Mesenchymal stem cell (in vitro differentiated cells and primary cell): ENCODE data around the gene SLC41A3.
"Not testable (repeated sequence)": the region's sequence is repeated elsewhere in the genome, so short reads cannot be mapped to it uniquely, and the experiment has no call there.

ENCODE experiments used
- DNase-seq: peaks from one replicate; pipeline ENCODE4 v3.0.0-alpha.2; 2013
- H2AFZ ChIP-seq: one replicate; pipeline ENCODE4 v1.6.1; 2013; ENCODE audit warnings: low read depth, mild to moderate bottlenecking, control low read depth, inconsistent platforms, low read length, moderate library complexity
- H2AK5ac ChIP-seq: 2 replicates; pipeline ENCODE4 v1.6.1; 2013; ENCODE audit warnings: low read length, moderate library complexity, mild to moderate bottlenecking, inconsistent platforms; ENCODE audit not compliant: severe bottlenecking
- H2BK120ac ChIP-seq: one replicate; pipeline ENCODE4 v1.6.1; 2013; ENCODE audit warnings: low read depth, mild to moderate bottlenecking, inconsistent platforms, low read length, moderate library complexity
- H2BK12ac ChIP-seq, 2 experiments: one replicate each; pipeline ENCODE4 v1.6.1; 2013; ENCODE audit warnings: inconsistent platforms in 2 of 2, low read length in 2 of 2, mild to moderate bottlenecking in 2 of 2, moderate library complexity in 2 of 2, control low read depth in 1 of 2
- H2BK15ac ChIP-seq: one replicate; pipeline ENCODE4 v1.6.1; 2013; ENCODE audit warnings: mild to moderate bottlenecking, low read depth, inconsistent platforms; ENCODE audit not compliant: poor library complexity, severe bottlenecking
- H2BK5ac ChIP-seq: 2 replicates; pipeline ENCODE4 v1.6.1; 2013; ENCODE audit warnings: low read depth, mild to moderate bottlenecking, low read length, control low read depth, inconsistent platforms; ENCODE audit not compliant: poor library complexity, severe bottlenecking
- H3K14ac ChIP-seq, 2 experiments: one replicate each; pipeline ENCODE4 v1.6.1; 2013; ENCODE audit warnings: inconsistent platforms in 2 of 2, low read length in 2 of 2, control low read depth in 1 of 2, mild to moderate bottlenecking in 1 of 2, moderate library complexity in 1 of 2
- H3K18ac ChIP-seq, 2 experiments: one replicate each; pipeline ENCODE4 v1.6.1; 2013; ENCODE audit warnings: inconsistent platforms in 2 of 2, low read length in 2 of 2, control low read depth in 1 of 2, low read depth in 1 of 2, mild to moderate bottlenecking in 1 of 2
- H3K23ac ChIP-seq, 2 experiments: one replicate each; pipeline ENCODE4 v1.6.1; 2013; ENCODE audit warnings: inconsistent platforms in 2 of 2, low read length in 2 of 2, mild to moderate bottlenecking in 2 of 2, moderate library complexity in 2 of 2, control low read depth in 1 of 2
- H3K27ac ChIP-seq: 2 replicates; pipeline ENCODE4 v1.5.1; 2013; ENCODE audit warnings: mild to moderate bottlenecking, moderate library complexity, low read length, control low read depth, inconsistent platforms; ENCODE audit not compliant: poor library complexity, severe bottlenecking
- H3K27me3 ChIP-seq, 2 experiments: 2 replicates each; pipeline versions ENCODE4 v1.6.1 to v1.7.0; 2013; ENCODE audit warnings: low read length in 2 of 2, mild to moderate bottlenecking in 2 of 2, moderate library complexity in 2 of 2, control low read depth in 1 of 2, inconsistent platforms in 1 of 2; ENCODE audit not compliant: control insufficient read depth in 1 of 2, insufficient read depth in 1 of 2
- H3K36me3 ChIP-seq, 2 experiments: 2 replicates each; pipeline versions ENCODE4 v1.6.1 to v1.7.0; 2013; ENCODE audit warnings: low read length in 2 of 2, control low read depth in 1 of 2, inconsistent platforms in 1 of 2, low read depth in 1 of 2, mild to moderate bottlenecking in 1 of 2; ENCODE audit not compliant: insufficient read depth in 2 of 2, control insufficient read depth in 1 of 2
- H3K4ac ChIP-seq, 2 experiments: one replicate each; pipeline ENCODE4 v1.6.1; 2013; ENCODE audit warnings: inconsistent platforms in 2 of 2, low read length in 2 of 2, mild to moderate bottlenecking in 2 of 2, moderate library complexity in 2 of 2, control low read depth in 1 of 2, low read depth in 1 of 2
- H3K4me1 ChIP-seq: 2 replicates; pipeline ENCODE4 v1.6.1; 2013; ENCODE audit warnings: low read depth, low read length, control low read depth; ENCODE audit not compliant: control insufficient read depth, insufficient read depth
- H3K4me2 ChIP-seq: 2 replicates; pipeline ENCODE4 v1.6.1; 2013; ENCODE audit warnings: low read length, mild to moderate bottlenecking, inconsistent platforms; ENCODE audit not compliant: poor library complexity, severe bottlenecking
- H3K4me3 ChIP-seq, 2 experiments: 2 replicates each; pipeline versions ENCODE4 v1.5.1 to v1.7.0; 2013; ENCODE audit warnings: low read length in 2 of 2, mild to moderate bottlenecking in 2 of 2, control low read depth in 1 of 2, low read depth in 1 of 2; ENCODE audit not compliant: insufficient read depth in 1 of 2
- H3K79me1 ChIP-seq: replicated peaks from 2 replicates; pipeline ENCODE4 v1.6.1; 2013; ENCODE audit warnings: mild to moderate bottlenecking, control low read depth, low read length, inconsistent platforms; ENCODE audit not compliant: poor library complexity, severe bottlenecking
- H3K9ac ChIP-seq: 2 replicates; pipeline ENCODE4 v1.7.0; 2013; ENCODE audit warnings: mild to moderate bottlenecking, low read length, moderate library complexity
- H3K9me3 ChIP-seq: 2 replicates; pipeline ENCODE4 v1.7.0; 2013; ENCODE audit warnings: mild to moderate bottlenecking, low read length; ENCODE audit not compliant: control insufficient read depth
- H4K8ac ChIP-seq: one replicate; pipeline ENCODE4 v1.6.1; 2013; ENCODE audit warnings: inconsistent platforms, mild to moderate bottlenecking, low read length, moderate library complexity
- H4K91ac ChIP-seq: one replicate; pipeline ENCODE4 v1.6.1; 2013; ENCODE audit warnings: mild to moderate bottlenecking, low read length, inconsistent platforms
- WGBS: methylation state at CpG from one replicate; pipeline ENCODE4 v1.1.7; 2013; ENCODE audit warnings: mixed read lengths; 5-methylcytosine and 5-hydroxymethylcytosine counted together

Gene SLC41A3

DNA sequence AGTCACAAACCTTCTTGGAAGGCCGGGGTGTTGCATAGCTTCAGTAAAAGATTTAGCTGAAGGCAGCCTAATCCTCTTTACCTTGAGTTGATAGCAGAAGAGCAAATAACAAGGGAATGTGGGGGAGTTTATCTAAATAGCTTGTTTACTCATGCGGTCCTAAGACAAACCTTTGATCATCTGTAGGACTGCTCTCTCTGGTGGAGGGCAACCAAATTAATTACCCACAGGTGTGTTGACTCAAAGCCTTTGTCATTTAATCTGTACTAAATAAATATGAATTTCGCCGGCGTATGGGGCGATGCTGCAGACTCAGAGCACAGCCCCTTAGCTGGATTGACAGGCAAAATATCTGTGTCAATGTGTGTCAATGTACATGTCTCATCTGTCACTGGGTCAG is 17.2 kb downstream of the SLC41A3 start:
- H4K8ac ChIP-seq, H3K9me3 ChIP-seq, H2AFZ ChIP-seq, H2AK5ac ChIP-seq, H2BK12ac ChIP-seq, H3K27ac ChIP-seq, DNase-seq, H3K4me1 ChIP-seq, H3K4me3 ChIP-seq, H3K36me3 ChIP-seq, H3K23ac ChIP-seq, H3K9ac ChIP-seq, H3K27me3 ChIP-seq, H3K14ac ChIP-seq, H2BK5ac ChIP-seq, H3K18ac ChIP-seq, H2BK120ac ChIP-seq, H2BK15ac ChIP-seq, H3K4me2 ChIP-seq, H3K4ac ChIP-seq, H4K91ac ChIP-seq: not testable (repeated sequence)
- peaks cover 18% of the 10 kb centered on the region for H3K79me1 ChIP-seq
- WGBS, result 97% methylated on average over 6 of the region's 6 CpGs

DNA sequence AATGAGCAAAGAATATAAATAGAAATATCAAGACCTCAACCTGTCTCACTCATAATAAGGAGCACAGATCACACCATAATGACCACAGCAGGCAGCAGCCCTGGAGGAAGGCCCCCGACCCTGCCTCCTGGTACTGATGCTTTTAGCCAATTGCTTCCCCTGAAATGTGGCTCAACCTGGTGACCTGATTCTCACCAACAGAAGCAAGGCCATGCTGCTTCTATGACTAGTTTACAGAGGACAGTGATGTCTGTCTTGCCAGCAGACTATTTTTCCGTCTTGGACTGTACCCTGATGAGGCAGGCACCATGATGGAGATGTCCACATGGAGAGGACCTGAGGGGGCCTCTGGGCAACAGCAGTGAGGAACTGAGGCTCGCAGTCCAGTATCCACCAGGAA is 18.0 kb downstream of the SLC41A3 start:
- no peak overlapping the region for H3K14ac ChIP-seq
- H3K9ac ChIP-seq, result no peak overlapping the region
- H3K27me3 ChIP-seq, result no peaks in the 10 kb centered on the region
- no peak for DNase-seq
- peaks cover 0 to 14% of the 10 kb centered on the region in 2 experiments for H3K36me3 ChIP-seq
- no peak overlapping the region for H2AK5ac ChIP-seq
- no peak overlapping the region for H2BK12ac ChIP-seq
- H3K4me1 ChIP-seq, result no peaks in the 10 kb centered on the region
- H4K91ac ChIP-seq, result no peak overlapping the region
- no peaks in the 10 kb centered on the region for H3K9me3 ChIP-seq
- H3K79me1 ChIP-seq, result peaks cover 21% of the 10 kb centered on the region
- no peak overlapping the region for H4K8ac ChIP-seq
- H3K23ac ChIP-seq, result no peak overlapping the region
- no peak overlapping the region for H2BK120ac ChIP-seq
- H2BK5ac ChIP-seq, result no peak overlapping the region
- no peak overlapping the region for H3K18ac ChIP-seq
- 94% methylated on average over 3 of the region's 3 CpGs for WGBS
- no peak overlapping the region for H2AFZ ChIP-seq
- no peak overlapping the region for H3K4me2 ChIP-seq
- no peak overlapping the region for H3K4me3 ChIP-seq
- no peak overlapping the region for H3K4ac ChIP-seq
- no peak overlapping the region for H2BK15ac ChIP-seq
- H3K27ac ChIP-seq, result no peak overlapping the region

DNA sequence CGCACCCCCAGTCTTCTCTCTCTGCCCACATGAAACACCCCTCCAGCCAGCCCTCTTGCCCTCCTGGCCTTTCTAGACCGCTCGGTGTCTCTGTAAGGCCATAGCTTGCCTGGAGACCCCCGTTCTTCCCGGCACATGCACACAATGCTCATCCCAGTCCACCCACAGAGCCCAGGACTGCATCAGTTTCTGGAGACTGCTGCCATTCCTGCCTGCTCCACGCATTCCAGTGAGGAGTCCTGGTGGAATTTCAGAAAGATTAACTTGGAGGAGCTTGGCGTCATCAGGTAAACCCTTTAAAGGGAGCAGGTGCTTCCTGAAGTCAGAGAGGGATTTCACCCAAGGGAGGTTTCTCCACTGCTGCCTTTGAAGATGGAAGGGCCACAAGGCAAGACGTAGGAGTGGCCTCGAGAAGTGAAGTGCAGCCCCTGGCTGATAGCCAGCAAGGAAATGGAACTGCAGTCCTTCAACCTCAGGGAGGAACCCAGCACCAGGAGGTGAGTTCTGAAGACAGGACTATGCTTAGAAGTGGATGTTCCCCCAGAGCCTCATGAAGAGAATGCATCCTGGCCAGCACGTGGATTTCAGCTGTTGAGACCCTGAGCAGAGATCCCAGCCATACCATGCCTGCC is 19.2 kb downstream of the SLC41A3 start:
- Histone ChIP-seq H3K18ac (no peak overlapping the region), H4K91ac (no peak overlapping the region), H3K36me3 (peaks cover 0 to 14% of the 10 kb centered on the region in 2 experiments), H3K4me1 (no peaks in the 10 kb centered on the region), H2BK120ac (no peak overlapping the region), H3K14ac (no peak overlapping the region), H2BK15ac (no peak overlapping the region), H3K23ac (no peak overlapping the region), H3K79me1 (peaks cover 18% of the 10 kb centered on the region), H3K27me3 (no peaks in the 10 kb centered on the region), H3K4ac (no peak overlapping the region), H2BK12ac (no peak overlapping the region), H4K8ac (no peak overlapping the region), H3K27ac (no peak overlapping the region), H3K9ac (no peak overlapping the region), H3K4me2 (no peak overlapping the region), H2BK5ac (no peak overlapping the region), H2AK5ac (no peak overlapping the region), H3K4me3 (no peak overlapping the region), H3K9me3 (no peaks in the 10 kb centered on the region), H2AFZ (no peak overlapping the region)
- DNase-seq, result no peak
- 83% methylated on average over 10 of the region's 10 CpGs for WGBS

DNA sequence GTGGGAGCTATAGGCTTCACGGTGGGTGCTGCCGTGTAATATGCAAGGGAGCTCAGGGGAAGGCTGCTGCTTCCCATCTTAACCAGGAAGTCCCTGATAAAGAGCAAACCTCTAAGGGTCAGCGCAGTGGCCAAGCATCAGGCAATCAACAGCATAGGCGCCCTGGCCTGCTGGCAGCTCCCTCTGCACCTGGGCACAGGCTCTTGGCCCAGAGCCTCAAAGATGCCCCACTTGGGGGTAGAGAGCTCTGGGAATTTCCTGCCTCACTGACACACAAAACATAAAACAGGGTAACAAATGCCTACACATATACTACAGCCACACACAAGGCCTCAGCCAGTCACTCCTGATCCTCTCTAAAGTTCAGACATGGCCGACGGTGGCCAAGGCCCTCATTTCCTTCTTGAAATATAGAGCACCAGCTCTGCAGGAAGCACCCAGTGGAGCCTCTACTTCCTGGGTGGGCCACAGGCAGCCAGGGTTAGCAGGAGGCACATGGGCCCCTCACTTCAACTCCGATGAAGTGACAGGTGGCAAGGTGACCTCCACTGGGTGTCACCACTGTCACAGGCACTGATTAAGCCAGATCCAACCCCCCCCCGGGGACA is 20.5 kb downstream of the SLC41A3 start:
- no peaks in the 10 kb centered on the region for H3K4me1 ChIP-seq

More for the DNA sequence above, 20.5 kb downstream of the SLC41A3 start:
- Histone ChIP-seq H3K9ac (no peak overlapping the region), H3K4me3 (no peak overlapping the region), H3K79me1 (peaks cover 14% of the 10 kb centered on the region), H3K23ac (no peak overlapping the region), H3K4me2 (no peak overlapping the region), H3K27ac (no peak overlapping the region), H4K91ac (no peak overlapping the region), H3K36me3 (peaks cover 0 to 18% of the 10 kb centered on the region in 2 experiments), H2AFZ (no peak overlapping the region), H2BK5ac (no peak overlapping the region), H3K9me3 (no peaks in the 10 kb centered on the region), H4K8ac (no peak overlapping the region), H2BK15ac (no peak overlapping the region), H2AK5ac (no peak overlapping the region), H2BK120ac (no peak overlapping the region), H2BK12ac (no peak overlapping the region), H3K27me3 (no peaks in the 10 kb centered on the region), H3K14ac (no peak overlapping the region), H3K18ac (no peak overlapping the region), H3K4ac (no peak overlapping the region)
- DNase-seq, result no peak
- 93% methylated on average over 8 of the region's 8 CpGs for WGBS
